HTR-8/SVneo (cell line): ENCODE measurements around the gene ADGRE2.
A peak's percentile ranks its signal among the peaks of the same experiment; 100 is the strongest.
"Not testable (repeated sequence)": the region's sequence is repeated elsewhere in the genome, so short reads cannot be mapped to it uniquely, and the experiment has no call there.

ENCODE experiments used
- DNase-seq: peaks from one replicate; pipeline ENCODE4 v3.0.0; 2011; ENCODE audit warnings: low spot score, mixed read lengths; ENCODE audit not compliant: insufficient read length
- FAIRE-seq: peaks from 2 replicates; lab custom pipeline; 2011; peaks lifted over from hg19 to GRCh38; lab: Jason Lieb, UNC

The ADGRE2 gene

GRCh38 chr19:14780622-14781225, 2.4 kb upstream of the ADGRE2 start:
- FAIRE-seq: not testable (repeated sequence)

DNA sequence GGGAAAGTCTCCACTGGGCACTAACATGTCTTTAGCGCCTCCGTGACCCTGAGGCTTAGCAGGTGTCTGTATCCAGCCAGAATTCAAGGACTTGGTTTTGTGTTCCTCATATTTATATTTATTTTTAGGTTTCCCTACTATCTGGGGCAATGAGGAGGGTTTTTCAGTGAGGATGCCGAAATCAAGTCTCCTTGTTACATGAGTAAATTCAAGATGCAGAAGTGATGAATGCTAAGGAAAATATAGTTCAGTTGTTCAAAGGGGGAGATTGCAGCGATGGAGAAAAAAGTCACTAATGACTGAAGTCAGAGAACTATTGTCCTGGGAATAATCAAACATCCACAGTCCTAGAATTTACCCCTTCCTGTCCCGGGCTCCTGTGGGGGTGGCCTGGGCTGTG, 791 bp upstream of the ADGRE2 start:
- FAIRE-seq: no peak
- DNase-seq: no peak

More at GRCh38 chr19:14780622-14781225, 2.4 kb upstream of the ADGRE2 start:
- DNase-seq: not testable (repeated sequence)

GRCh38 chr19:14777645-14778044, 715 bp downstream of the ADGRE2 start:
- not testable (repeated sequence) for DNase-seq, FAIRE-seq

GRCh38 chr19:14775869-14776586, 2.3 kb downstream of the ADGRE2 start:
- FAIRE-seq (no peak), DNase-seq (no peak)

DNA sequence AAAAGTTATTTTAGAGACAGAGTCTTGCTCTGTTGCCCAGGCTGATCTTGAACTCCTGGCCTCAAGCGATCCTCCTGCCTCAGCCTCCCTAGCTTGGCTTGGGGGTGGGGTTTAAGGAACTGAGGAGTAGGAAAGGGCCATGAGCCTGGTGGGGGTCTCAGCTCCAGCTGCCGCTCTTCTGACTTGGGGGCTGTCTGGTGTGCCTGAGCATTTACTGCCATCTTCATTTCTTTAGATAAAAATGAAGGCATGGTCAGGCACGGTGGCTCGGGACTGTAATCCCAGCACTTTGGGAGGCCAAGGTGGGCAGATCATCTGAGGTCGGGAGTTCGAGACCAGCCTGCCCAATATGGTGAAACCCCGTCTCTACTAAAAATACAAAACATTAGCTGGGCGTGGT, 3.0 kb downstream of the ADGRE2 start:
- FAIRE-seq: not testable (repeated sequence)

GRCh38 chr19:14774373-14774772, 4.0 kb downstream of the ADGRE2 start:
- no peak for DNase-seq
- no peak for FAIRE-seq

More for the DNA sequence above, 3.0 kb downstream of the ADGRE2 start:
- DNase-seq: not testable (repeated sequence)

- DNase-seq, FAIRE-seq: not testable (repeated sequence)
These were observed 4.6 kb downstream of the ADGRE2 start for GRCh38 chr19:14773722-14774121.

DNA sequence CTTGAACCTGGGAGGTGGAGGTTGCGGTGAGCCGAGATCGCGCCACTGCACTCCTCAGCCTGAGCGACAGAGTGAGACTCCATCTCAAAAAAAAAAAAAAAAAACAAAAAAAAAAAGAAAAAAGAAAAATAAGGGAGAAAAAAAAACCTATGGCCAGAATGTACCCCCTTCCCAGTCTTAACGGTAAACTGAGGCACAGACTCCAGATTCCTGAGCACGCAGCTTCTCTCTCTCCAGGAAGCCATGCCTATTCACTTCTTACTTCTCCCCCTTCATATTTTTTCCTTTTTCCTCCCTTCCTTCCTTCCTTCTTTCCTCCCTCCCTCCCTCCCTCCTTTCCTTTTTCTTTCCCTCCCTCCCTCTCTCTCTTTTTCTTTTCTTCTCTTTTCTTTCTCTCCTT, 5.4 kb downstream of the ADGRE2 start:
- no peak for DNase-seq
- FAIRE-seq: no peak

GRCh38 chr19:14772467-14772866, 5.9 kb downstream of the ADGRE2 start:
- no peak for FAIRE-seq

GRCh38 chr19:14770944-14771839, 7.2 kb downstream of the ADGRE2 start:
- no peak for FAIRE-seq
- DNase-seq: no peak

More at GRCh38 chr19:14772467-14772866, 5.9 kb downstream of the ADGRE2 start:
- DNase-seq: no peak

- FAIRE-seq (no peak), DNase-seq (no peak)
These were observed 8.2 kb downstream of the ADGRE2 start for GRCh38 chr19:14770136-14770535.

DNA sequence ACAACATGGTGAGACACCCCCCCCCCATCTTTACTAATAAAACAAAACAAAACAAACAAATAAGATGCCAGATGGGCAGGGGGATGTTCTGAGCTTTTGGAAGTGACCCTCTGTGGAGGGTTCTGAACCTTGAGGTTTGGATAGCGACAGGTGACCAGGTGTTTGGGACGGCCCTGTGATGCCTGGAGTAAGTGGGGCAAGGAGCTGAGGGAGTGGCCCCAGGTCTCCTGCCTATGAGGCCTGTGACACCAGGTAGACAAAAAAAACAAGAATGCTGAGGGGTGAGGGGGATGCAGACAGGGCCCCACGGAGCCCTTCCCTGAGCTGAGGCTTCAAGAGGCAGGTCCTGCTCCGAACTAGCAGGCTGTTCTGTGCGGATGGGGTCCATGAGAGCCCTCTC, 9.2 kb downstream of the ADGRE2 start:
- FAIRE-seq: no peak
- DNase-seq: no peak

- FAIRE-seq (no peak), DNase-seq (no peak)
These were observed 10.4 kb downstream of the ADGRE2 start for GRCh38 chr19:14768001-14768400.

DNA sequence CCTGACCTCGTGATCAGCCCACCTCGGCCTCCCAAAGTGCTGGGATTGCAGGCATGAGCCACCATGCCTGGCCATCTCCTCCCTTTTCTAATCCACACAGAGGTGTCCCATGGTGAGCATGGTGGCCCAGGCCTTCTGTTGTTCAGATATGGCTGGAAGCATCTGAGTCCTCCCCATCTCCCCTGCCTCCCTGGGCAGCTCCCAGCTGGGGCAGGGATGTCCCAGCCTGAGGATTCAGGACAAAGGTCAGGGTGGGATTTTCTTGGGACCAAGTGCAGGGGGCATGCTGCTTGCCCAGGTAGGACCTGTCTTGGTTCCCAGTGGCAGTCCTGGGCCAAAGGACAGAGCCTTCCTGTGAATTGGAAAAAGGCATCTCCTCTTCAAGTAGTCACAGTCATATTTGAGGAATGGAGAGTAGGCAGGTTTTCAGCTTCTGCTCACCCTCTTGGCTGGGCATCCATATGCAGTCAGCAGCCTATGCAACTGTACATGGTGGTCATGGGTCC, 10.8 kb downstream of the ADGRE2 start:
- FAIRE-seq: no peak
- no peak for DNase-seq

DNA sequence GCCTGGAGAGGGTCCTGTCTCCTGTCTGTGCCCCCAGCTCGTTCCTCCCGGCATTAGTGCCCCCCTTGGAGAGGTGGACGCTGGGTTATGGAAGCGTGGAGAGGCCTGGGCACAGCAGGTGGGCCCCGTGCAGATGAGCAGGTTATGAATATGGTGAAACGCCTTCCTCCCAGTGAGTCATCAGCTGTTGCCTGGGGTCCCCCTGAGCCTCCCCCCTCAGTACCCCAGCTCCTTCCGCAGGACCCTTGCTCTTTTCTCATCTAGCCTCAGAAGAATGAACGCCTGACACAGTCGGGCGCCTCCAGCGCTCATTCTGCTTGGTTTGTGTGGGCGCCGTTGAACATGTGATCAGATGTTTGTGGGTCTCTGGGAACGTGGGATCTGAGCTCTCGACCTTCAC, 12.5 kb downstream of the ADGRE2 start:
- not testable (repeated sequence) for DNase-seq, FAIRE-seq

DNA sequence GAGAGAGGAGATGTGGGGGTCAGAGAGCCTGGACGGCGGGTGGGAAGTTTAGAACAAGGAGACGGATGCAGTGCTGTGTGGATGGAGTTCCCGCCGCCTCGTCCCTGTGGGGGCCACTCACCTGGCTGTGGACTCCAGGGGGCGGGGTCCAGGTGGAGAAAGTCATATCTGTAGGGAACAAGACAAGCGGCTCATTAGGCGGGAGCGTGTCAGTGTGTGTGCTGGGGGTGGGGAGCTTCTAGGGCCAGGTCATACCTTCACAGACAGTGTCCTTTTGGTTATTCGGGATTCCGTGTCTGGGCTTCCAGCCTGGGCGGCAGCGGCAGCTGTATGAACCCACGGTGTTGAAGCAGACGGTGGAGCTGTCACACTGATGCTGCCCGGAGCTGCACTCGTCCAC, 13.0 kb downstream of the ADGRE2 start:
- DNase-seq: not testable (repeated sequence)
- peak; percentile 93 for FAIRE-seq

- DNase-seq (no peak), FAIRE-seq (no peak)
These were observed 14.0 kb downstream of the ADGRE2 start for GRCh38 chr19:14764401-14764800.

- FAIRE-seq (no peak), DNase-seq (no peak)
These were observed 14.7 kb downstream of the ADGRE2 start for GRCh38 chr19:14763497-14764145.

GRCh38 chr19:14762111-14762510, 16.2 kb downstream of the ADGRE2 start:
- DNase-seq: no peak
- FAIRE-seq: no peak

DNA sequence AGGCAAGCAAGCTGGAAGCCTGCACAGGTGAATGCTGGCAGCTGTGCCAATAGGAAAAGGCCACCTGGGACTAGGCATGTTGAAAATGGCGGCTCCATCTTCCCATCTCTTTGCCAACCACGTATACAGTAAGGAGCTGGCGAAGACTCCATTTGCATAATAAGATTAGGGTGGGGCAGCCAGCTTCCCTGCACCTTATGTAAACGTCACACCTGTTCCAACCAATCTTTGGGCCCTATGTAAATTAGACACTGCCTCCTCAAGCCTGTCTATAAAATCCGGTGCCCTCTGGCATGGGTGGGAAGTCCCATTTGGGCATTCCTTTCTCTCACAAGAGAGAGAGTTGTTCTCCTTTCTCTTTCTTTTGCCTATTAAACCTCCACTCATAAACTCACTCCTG, 16.8 kb downstream of the ADGRE2 start:
- no peak for FAIRE-seq
- DNase-seq: no peak
